Esophagus muscularis mucosa (tissue), 4 donors: ENCODE data around the gene L2HGDH.

Source experiments
- CTCF ChIP-seq, 3 experiments: fragments of 200-600 bp in 2 of 3; fragments of 450-650 bp in 1 of 3; sonication (generic) in 2 of 3; IDR thresholded peaks; one replicate each; pipeline ENCODE4 v1.5.1; 2017 to 2019; ENCODE audit warnings: antibody characterized with exemption in 3 of 3, mild to moderate bottlenecking in 2 of 3, moderate library complexity in 1 of 3
- EP300 ChIP-seq: sonication (generic); formaldehyde crosslinking; IDR thresholded peaks from one replicate; pipeline ENCODE4 v1.6.1; 2017; ENCODE audit warnings: antibody characterized with exemption
- POLR2A ChIP-seq: fragments of 450-650 bp; IDR thresholded peaks from one replicate; pipeline ENCODE4 v1.6.1; 2017; ENCODE audit warnings: antibody characterized with exemption, moderate library complexity, mild to moderate bottlenecking, low read depth
- POLR2AphosphoS5 ChIP-seq, 2 donors: sonication (generic); formaldehyde crosslinking; IDR thresholded peaks; one replicate each; pipeline ENCODE4 v1.6.1; 2017; ENCODE audit warnings: antibody characterized with exemption in 2 of 2

- TF ChIP-seq CTCF (IDR thresholded peaks at IDR 0.05), result no peak
- TF ChIP-seq POLR2A, result no peak
- no peak for TF ChIP-seq EP300
- peak; percentile 20 to 53 for TF ChIP-seq POLR2AphosphoS5 (IDR thresholded peaks at IDR 0.05)
Measured at GRCh38 chr14:50225067-50225973, 86.7 kb downstream of the L2HGDH start.
